ENCODE measurements around the gene C19orf47. TPM values are rescaled to one million over a fixed set of nuclear protein-coding genes. Genes with fewer than 3 reads are reported as not detected.
A peak's percentile ranks its signal among the peaks of the same experiment; 100 is the strongest.

C19orf47 gene
- total RNA-seq, 1 donor from 2014 or later: 10.6 TPM

GRCh38 chr19:40294560-40294959 is 53.6 kb downstream of the C19orf47 start:
- H3K4me2 ChIP-seq: no peak overlapping the region
- H3K4me1 ChIP-seq: no peaks in the 10 kb centered on the region
- no peaks in the 10 kb centered on the region for H3K36me3 ChIP-seq
- no peak overlapping the region for H3K4me3 ChIP-seq
- Mint-ChIP-seq H3K27ac (no peak overlapping the region), H3K4me3 (no peak overlapping the region), H3K36me3 (no peaks in the 10 kb centered on the region), H3K27me3 (ENCODE audit: insufficient read depth, low read depth) (peaks cover 4% of the 10 kb centered on the region), H3K4me1 (peaks cover 3% of the 10 kb centered on the region), H3K9me3 (no peaks in the 10 kb centered on the region)
- H3K27me3 ChIP-seq: no peaks in the 10 kb centered on the region
- no peaks in the 10 kb centered on the region for H4K20me1 ChIP-seq (ENCODE audit: low read depth)
- H2AFZ ChIP-seq (replicated peaks): no peak overlapping the region
- H3K9me3 ChIP-seq (ENCODE audit: low read depth): no peaks in the 10 kb centered on the region
- no peak overlapping the region for H3K27ac ChIP-seq
- TF ChIP-seq CTCF (IDR thresholded peaks at IDR 0.05) (no peak), EZH2 (IDR thresholded peaks at IDR 0.05) (no peak), EZH2phosphoT487 (IDR thresholded peaks at IDR 0.05) (no peak)
- DNase-seq (ENCODE audit: low spot score): no peak
- H3K9ac ChIP-seq: no peak overlapping the region
- no peaks in the 10 kb centered on the region for H3F3A ChIP-seq (ENCODE audit: low read depth)
- H3K79me2 ChIP-seq (ENCODE audit: low read depth): no peaks in the 10 kb centered on the region

GRCh38 chr19:40286971-40287421 is 61.2 kb downstream of the C19orf47 start:
- peaks cover 2% of the 10 kb centered on the region for H3K9me3 Mint-ChIP-seq
- peaks cover 32% of the 10 kb centered on the region for H3K4me1 Mint-ChIP-seq
- no peak overlapping the region for H3K4me3 ChIP-seq
- TF ChIP-seq EZH2phosphoT487 (IDR thresholded peaks at IDR 0.05): no peak
- no peak for TF ChIP-seq EZH2 (IDR thresholded peaks at IDR 0.05)
- no peak for TF ChIP-seq CTCF (IDR thresholded peaks at IDR 0.05)
- H3K27me3 Mint-ChIP-seq (ENCODE audit: insufficient read depth, low read depth): peaks cover 14% of the 10 kb centered on the region
- peaks cover 27% of the 10 kb centered on the region for H3K79me2 ChIP-seq (ENCODE audit: low read depth)
- no peaks in the 10 kb centered on the region for H3K9me3 ChIP-seq (ENCODE audit: low read depth)
- H3K4me3 Mint-ChIP-seq: peak overlapping the region; percentile 63
- H3K4me1 ChIP-seq: peaks cover 10% of the 10 kb centered on the region
- no peak overlapping the region for H3K4me2 ChIP-seq
- DNase-seq (ENCODE audit: low spot score): no peak
- peaks cover 26% of the 10 kb centered on the region for H3F3A ChIP-seq (ENCODE audit: low read depth)
- H4K20me1 ChIP-seq (ENCODE audit: low read depth): peaks cover 9% of the 10 kb centered on the region
- H3K27ac ChIP-seq: no peak overlapping the region
- H3K27ac Mint-ChIP-seq: peak overlapping the region; percentile 95
- H3K36me3 Mint-ChIP-seq: no peaks in the 10 kb centered on the region
- no peaks in the 10 kb centered on the region for H3K27me3 ChIP-seq
- H3K9ac ChIP-seq: no peak overlapping the region
- H2AFZ ChIP-seq (replicated peaks): no peak overlapping the region
- H3K36me3 ChIP-seq: no peaks in the 10 kb centered on the region

GRCh38 chr19:40286235-40286970 is 61.8 kb downstream of the C19orf47 start:
- Histone ChIP-seq H3K9me3 (ENCODE audit: low read depth) (no peaks in the 10 kb centered on the region), H2AFZ (replicated peaks) (no peak overlapping the region), H3K4me2 (no peak overlapping the region), H3K27me3 (no peaks in the 10 kb centered on the region), H4K20me1 (ENCODE audit: low read depth) (peaks cover 15% of the 10 kb centered on the region), H3K27ac (peak overlapping the region; percentile 98), H3K79me2 (ENCODE audit: low read depth) (peaks cover 33% of the 10 kb centered on the region), H3F3A (ENCODE audit: low read depth) (peaks cover 26% of the 10 kb centered on the region), H3K4me3 (no peak overlapping the region), H3K4me1 (peaks cover 10% of the 10 kb centered on the region), H3K9ac (no peak overlapping the region), H3K36me3 (no peaks in the 10 kb centered on the region)
- Mint-ChIP-seq H3K36me3 (no peaks in the 10 kb centered on the region), H3K4me3 (peak overlapping the region; percentile 89), H3K9me3 (peaks cover 2% of the 10 kb centered on the region), H3K4me1 (peaks cover 36% of the 10 kb centered on the region), H3K27ac (peak overlapping the region; percentile 95), H3K27me3 (ENCODE audit: insufficient read depth, low read depth) (peaks cover 16% of the 10 kb centered on the region)
- TF ChIP-seq EZH2phosphoT487 (IDR thresholded peaks at IDR 0.05) (no peak), CTCF (IDR thresholded peaks at IDR 0.05) (no peak), EZH2 (IDR thresholded peaks at IDR 0.05) (no peak)
- no peak for DNase-seq (ENCODE audit: low spot score)

All from neural progenitor cell (in vitro differentiated cells).